ENCODE results near the gene SMAD3.

SMAD3 gene

DNA sequence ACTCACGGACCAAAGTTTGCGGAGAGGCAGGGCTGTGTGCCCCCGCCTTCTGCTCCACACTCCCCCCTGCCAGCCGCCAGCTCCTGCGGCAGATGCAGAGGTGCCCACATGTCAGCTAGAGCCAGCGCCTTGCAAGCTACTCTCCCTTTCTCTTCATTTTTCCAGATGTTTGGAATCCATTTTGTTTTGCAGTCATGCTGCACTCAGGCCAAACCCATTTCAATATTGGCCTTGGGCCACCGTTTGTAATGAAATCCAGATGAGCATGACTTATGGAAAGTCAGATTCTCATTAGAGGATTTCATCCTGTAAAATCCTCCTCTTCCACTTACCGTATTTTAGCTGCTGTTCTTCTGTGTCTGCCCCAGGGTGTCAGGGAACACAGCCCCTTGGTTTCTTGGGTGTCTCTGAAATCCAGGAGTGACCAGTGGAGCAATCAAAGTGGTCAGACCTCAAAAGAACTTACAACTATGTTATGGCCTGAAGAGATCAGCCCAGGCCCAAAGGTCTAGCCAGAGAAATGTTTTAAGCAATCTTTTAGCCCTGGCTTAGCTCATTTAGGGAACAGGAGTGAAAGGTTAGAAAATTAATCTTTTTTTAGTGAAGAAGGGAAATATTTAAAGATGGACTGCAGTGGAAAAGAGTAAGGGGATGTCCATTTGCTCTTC, 123.3 kb downstream of the SMAD3 start:
- no peak for DNase-seq

DNA sequence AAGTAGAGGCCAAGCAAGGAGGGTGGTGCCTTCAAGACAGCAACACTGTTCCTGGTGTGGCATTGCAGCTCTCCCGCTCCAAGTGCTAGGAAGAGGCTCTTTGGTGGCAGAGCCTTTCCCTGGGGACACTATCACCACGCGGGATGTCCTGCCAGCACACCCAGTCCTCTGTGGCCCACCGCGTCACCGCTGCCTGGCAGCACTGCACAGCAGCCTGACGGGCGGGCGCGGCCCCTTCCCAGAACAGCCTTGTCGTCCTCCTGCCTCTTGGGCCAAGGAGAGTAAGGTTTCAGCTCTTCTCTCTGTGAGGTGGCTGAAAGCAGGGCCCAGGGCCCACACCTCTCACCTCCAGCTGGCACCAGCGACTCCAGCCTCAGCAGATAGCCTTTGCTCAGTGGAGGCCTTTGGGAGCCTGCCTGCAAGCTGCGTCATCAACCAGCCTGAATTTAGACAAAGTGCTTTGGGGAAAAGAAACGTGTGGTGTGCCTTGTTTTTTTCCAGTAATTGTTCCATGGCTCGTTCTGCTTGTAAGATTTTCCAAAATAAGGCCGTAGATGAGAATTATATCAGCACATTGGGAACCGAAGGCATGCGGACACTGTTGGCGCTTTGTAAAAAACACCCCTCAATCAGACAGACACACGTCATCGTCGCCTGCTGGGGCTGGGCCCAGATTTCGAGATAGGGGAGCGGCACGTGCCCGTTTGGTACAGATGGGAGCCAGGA, 124.1 kb downstream of the SMAD3 start:
- DNase-seq = no peak

- no peak for DNase-seq
These were observed 124.9 kb downstream of the SMAD3 start for GRCh38 chr15:67190326-67190725.

GRCh38 chr15:67190813-67191212, 125.4 kb downstream of the SMAD3 start:
- no peak for DNase-seq

DNA sequence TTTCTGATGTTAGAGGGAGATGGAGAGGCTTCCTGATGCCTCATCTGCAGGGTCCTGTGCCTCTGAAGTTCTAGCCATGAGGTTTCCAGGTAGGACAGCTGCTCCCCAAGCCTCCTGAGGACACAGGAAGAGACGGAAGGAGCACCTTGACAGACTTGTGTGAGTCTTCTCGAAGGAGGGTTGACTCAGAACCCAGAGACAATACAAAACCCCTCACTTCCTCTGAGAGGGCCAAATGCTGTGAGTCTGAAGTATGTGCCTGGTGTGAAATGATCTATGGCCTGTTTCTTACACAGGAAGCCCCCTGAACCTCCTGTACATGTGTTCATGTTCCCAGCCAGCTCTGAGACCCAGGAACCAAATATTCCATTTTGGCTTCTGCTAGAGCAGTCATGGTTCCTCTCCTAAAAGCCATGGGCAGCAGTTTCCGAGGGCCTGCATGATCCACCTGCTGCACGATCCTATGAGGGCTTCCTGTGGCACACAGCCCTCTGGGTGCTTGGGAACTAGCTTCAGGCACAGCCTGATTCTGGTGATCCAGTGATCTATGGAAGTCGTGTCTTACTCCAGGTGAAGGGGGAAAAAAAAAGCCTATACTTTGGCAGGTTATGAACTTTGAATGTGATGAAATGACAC, 126.9 kb downstream of the SMAD3 start:
- DNase-seq = no peak

DNA sequence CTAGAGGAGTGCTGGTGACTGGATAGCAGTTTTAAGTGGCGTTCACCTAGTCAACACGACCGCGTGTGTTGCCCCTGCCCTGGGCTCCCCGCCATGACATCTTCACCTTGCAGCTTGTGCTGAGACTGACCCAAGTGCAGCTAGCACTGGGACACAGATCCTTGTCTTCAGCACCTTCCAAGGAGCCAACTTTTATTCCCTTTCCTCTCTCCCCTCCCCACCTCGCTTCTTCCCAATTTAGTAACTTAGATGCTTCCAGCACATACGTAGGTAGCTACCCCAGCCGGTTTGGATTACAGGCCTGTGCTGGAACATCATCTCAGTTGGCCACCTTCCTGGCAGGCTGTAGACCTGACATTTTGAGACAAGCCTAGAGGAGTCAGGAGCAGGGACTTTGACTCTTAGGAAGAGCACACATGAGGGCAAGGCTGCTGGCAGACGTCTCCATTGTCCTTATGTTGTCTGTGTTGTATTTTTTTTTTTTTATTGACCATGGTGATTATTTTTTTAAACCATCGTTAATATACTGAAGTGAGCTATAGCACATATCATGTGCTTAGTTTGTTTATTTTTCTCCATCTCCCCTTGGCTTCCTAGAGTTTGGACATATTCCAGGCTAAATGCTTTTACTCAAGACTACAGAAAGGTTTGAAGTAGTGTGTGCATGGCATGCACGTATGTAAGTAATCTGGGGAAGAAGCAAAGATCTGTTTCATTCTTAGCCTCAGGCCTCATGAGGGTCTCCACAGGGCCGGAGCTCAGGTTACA, 128.0 kb downstream of the SMAD3 start:
- DNase-seq = no peak

- DNase-seq = no peak
These were observed 129.0 kb downstream of the SMAD3 start for GRCh38 chr15:67194171-67195114.

GRCh38 chr15:67195305-67195704, 129.9 kb downstream of the SMAD3 start:
- DNase-seq = no peak

- no peak for DNase-seq
These were observed 130.8 kb downstream of the SMAD3 start for GRCh38 chr15:67196222-67196621.

- no peak for DNase-seq
These were observed 131.4 kb downstream of the SMAD3 start for GRCh38 chr15:67196672-67197363.

GRCh38 chr15:67197364-67197695, 131.9 kb downstream of the SMAD3 start:
- DNase-seq = no peak

GRCh38 chr15:67198157-67198754, 132.9 kb downstream of the SMAD3 start:
- DNase-seq = no peak

- DNase-seq = no peak
These were observed 134.0 kb downstream of the SMAD3 start for GRCh38 chr15:67199391-67199790.

DNA sequence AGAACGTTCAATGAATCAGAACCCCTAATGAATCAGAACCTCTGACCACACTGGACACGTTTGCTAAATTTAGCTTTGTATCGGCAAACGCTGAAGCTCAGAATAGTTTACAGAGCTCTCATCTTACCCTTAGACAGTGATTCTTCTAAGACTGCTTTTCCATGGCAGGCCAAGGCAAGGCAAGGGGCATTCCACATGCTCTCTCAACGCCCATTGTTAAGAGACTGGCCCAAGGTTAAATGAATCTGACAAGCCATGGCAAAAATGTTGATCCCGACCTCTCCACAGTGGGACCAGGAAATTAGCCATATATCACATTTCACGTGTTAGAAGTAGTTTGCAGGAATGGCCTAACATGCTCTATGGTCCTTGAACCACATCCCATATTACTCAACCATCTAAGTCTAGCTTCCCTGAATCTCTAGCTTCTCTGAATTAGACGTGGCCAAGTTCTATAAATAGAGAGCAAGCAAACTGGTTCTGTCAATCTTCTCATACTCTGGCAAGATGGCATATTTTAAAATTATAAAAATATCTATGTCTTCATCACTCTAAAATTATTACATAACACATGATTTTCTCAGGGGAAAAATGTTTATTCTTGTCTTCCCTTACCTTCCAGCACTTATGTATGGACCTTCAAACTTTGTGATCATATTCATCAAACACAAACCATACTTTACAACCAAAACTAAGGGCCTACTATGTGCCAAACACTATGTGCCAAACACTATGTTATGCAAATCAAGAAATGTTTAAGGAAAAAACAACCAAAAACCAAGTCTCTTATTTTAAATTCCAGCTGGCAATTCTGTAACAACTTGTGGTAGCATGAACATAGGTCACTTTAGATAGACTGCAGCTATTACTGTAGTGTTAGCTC, 134.7 kb downstream of the SMAD3 start:
- no peak for DNase-seq

DNA sequence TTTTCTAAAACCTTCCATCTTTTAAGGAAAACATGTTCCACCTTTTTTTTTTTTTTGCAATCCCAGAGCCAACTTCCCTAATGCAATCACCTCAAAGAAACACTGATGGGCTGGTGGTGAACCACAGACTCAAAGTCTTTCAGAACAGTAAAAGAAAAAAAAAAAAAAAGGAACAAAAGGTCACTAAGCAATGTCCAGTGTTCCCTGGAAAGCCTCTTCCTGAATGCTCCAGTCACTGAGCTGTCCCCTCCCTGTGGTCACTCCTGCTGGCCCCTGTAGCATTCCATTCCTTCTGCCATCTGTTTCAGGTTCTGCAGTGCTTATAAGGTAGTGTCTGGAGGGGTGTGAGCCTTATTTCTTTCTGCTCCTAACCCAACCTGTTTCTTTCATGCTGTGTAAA, 135.7 kb downstream of the SMAD3 start:
- no peak for DNase-seq

DNA sequence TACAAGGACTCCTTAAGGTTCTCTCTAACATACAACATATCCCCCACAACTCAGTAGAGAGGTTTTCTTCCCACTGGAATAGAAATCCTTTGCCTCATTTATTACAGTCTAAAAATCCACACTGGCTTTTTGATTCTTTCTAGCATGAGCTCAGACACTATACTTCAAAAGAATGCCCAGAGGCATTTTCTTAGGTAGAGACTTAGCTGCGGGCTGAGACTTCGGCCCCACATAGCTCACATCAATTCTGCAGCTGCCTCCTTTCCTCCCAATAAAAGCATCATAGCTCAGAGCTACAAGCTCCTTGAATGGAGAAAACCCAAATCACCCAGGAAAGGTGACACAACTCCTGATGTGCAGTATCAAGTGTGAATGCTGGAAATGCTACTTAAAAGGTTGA, 136.7 kb downstream of the SMAD3 start:
- DNase-seq = no peak

DNA sequence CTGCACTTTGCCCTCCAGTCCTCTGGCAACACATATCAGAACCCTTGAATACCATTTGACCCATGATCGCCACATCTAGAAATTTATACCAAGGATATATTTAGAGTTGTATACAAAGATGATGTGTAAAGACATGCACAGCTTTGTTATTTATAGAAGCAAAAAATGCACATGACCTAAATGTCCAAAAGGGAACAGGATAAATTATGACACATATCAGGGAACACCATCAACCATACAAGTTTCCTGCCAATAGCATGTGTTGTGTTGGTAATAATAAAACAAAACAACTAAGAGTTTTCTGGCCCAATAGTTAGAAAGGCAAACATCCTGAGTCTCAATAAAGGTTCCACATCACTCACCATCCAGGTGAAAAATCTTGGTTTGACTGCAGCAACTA, 137.6 kb downstream of the SMAD3 start:
- DNase-seq = no peak

DNA sequence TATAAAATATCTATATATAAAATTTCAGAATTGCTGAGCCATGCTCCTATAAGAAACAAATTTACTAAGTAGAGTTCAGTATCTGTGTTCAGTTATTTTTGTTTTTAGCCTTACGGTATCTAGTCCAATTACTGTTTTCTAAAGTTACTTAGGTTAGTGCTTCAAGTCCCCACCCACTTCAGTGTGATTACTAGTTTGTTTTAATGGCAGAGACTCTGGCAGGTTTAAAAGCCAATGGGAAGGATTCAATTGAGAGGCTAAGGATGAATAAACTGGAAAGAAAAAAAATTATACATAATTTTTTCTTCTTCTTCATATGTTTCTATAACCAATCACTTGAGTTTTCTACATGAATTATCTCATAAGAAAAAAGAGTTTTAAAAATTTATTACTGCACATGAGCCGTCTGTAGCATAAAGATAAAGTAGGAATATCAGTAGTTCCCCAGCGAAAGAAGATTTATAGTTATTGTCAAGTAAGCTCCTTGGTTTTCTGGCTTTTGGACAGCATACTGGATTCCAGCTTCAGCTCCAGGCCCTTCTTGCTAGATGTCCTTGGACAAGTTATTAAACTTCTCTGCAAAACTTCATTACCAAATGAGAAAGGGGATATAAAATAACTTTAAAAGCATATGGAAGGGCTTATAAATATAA, 142.3 kb downstream of the SMAD3 start:
- peak; percentile 18 for DNase-seq

DNA sequence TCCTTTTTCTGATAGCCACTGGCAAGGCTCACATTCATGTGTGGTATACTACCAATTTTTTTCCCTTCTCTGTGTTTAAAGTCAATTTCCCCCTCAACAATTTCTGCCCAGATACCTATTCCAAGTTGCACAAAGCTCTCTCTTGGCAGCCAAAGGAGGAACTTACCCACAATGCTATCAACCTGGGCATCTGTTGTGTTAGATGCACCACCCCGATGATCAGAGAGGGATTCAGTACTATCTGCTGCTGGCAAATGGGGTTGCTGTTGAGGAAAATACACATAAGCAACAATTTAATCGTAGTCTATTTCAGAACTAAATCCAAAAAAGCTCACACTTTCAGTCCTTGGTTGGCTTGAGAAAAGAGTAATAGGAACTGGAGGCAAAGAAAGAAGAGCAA, 143.0 kb downstream of the SMAD3 start:
- DNase-seq = peak; percentile 70
